NCI-H2029 (cell line): ENCODE results near the gene SELENOO.
A peak's percentile ranks its signal among the peaks of the same experiment; 100 is the strongest.

Experiments
- DNase-seq: peaks from one replicate; lab custom pipeline; 2025; lab: John Stamatoyannopoulos, UW

SELENOO gene

GRCh38 chr22:50173311-50173982, 27.4 kb upstream of the SELENOO start:
- no peak for DNase-seq

- no peak for DNase-seq
Measured at GRCh38 chr22:50173983-50174355, 26.8 kb upstream of the SELENOO start.

GRCh38 chr22:50174382-50175190, 26.2 kb upstream of the SELENOO start:
- DNase-seq, result no peak

- no peak for DNase-seq
Measured at GRCh38 chr22:50175191-50175461, 25.7 kb upstream of the SELENOO start.

GRCh38 chr22:50175921-50176849, 24.6 kb upstream of the SELENOO start:
- DNase-seq, result no peak

GRCh38 chr22:50176850-50177536, 23.8 kb upstream of the SELENOO start:
- no peak for DNase-seq

GRCh38 chr22:50177537-50178470, 23.0 kb upstream of the SELENOO start:
- DNase-seq, result no peak

- DNase-seq, result no peak
Measured at GRCh38 chr22:50178471-50178864, 22.3 kb upstream of the SELENOO start.

GRCh38 chr22:50178871-50179869, 21.6 kb upstream of the SELENOO start:
- no peak for DNase-seq

GRCh38 chr22:50179937-50180726, 20.7 kb upstream of the SELENOO start:
- no peak for DNase-seq

GRCh38 chr22:50180727-50181521, 19.9 kb upstream of the SELENOO start:
- no peak for DNase-seq

GRCh38 chr22:50182176-50183081, 18.4 kb upstream of the SELENOO start:
- DNase-seq, result peak; percentile 52

- no peak for DNase-seq
Measured at GRCh38 chr22:50183141-50183971, 17.5 kb upstream of the SELENOO start.

- no peak for DNase-seq
Measured at GRCh38 chr22:50184004-50184901, 16.6 kb upstream of the SELENOO start.

GRCh38 chr22:50184902-50185374, 15.9 kb upstream of the SELENOO start:
- no peak for DNase-seq
